GM12878 (cell line): ENCODE results near the gene ZNF512B. TPM values are rescaled to one million over a fixed set of nuclear protein-coding genes. Genes with fewer than 3 reads are reported as not detected.
A peak's percentile ranks its signal among the peaks of the same experiment; 100 is the strongest.

Experiments used
- ATAC-seq: fragments of 200-7000 bp; cut with Tn5 transposase; 3 replicates; pipeline ENCODE4 v1.9.1; 2020; ENCODE audit warnings: mild to moderate bottlenecking, moderate library complexity
- BruUV-seq: library from RNA; stranded (reverse); fragments of 400-500 nt; replicated peaks from 2 replicates; lab custom pipeline; 2021; lab: Mats Ljungman, UMichigan
- CTCF ChIA-PET: fragments of 300-600 bp; sonication (Branson Sonifier 250); formaldehyde crosslinking; extraction: SDS; loops from one replicate; lab custom pipeline; 2021; ENCODE audit warnings: inconsistent platforms; lab: Yijun Ruan, JAX
- POLR2A ChIA-PET: fragments of 350-600 bp; formaldehyde crosslinking; extraction: SDS; loops from one replicate; lab custom pipeline; 2021; ENCODE audit warnings: inconsistent platforms; lab: Charles Lee
- RAD21 ChIA-PET: fragments of 300-600 bp; sonication (Branson Sonifier 250); formaldehyde crosslinking; loops from one replicate; lab custom pipeline; 2023; ENCODE audit warnings: antibody characterized with exemption; ENCODE audit not compliant: unreplicated experiment; lab: Charles Lee
- SMC1A ChIA-PET: fragments of 300-600 bp; sonication (Branson Sonifier 250); formaldehyde crosslinking; loops from one replicate; lab custom pipeline; 2023; ENCODE audit not compliant: unreplicated experiment, uncharacterized antibody; lab: Charles Lee
- DNase-seq: peaks from one replicate; pipeline ENCODE4 v3.0.0-alpha.2; 2011; ENCODE audit warnings: low read depth, low spot score
- FAIRE-seq: peaks from 3 replicates; lab custom pipeline; 2011; peaks lifted over from hg19 to GRCh38; lab: Jason Lieb, UNC
- H2AFZ ChIP-seq: 2 replicates; pipeline ENCODE4 v1.6.0; 2011; ENCODE audit warnings: low read depth, low read length, control low read depth; ENCODE audit not compliant: control insufficient read depth
- H3K27ac ChIP-seq: 2 replicates; pipeline ENCODE4 v1.5.1; 2011; ENCODE audit warnings: control low read depth; ENCODE audit not compliant: control insufficient read depth, insufficient read depth
- H3K27me3 ChIP-seq, 2 experiments: replicated peaks in 1 of 2; 2 replicates each; pipeline versions ENCODE4 v1.6.0 to v1.6.1; 2011; ENCODE audit warnings: low read length in 1 of 2; ENCODE audit not compliant: control insufficient read depth in 2 of 2, insufficient read depth in 2 of 2
- H3K36me3 ChIP-seq, 2 experiments: 2 replicates each; pipeline ENCODE4 v1.5.1; 2011; ENCODE audit warnings: low read length in 1 of 2; ENCODE audit not compliant: control insufficient read depth in 2 of 2, insufficient read depth in 2 of 2
- H3K4me1 ChIP-seq: 2 replicates; pipeline ENCODE4 v1.6.1; 2011; ENCODE audit warnings: mild to moderate bottlenecking, low read length, moderate library complexity, mixed read lengths; ENCODE audit not compliant: control insufficient read depth, insufficient read depth
- H3K4me2 ChIP-seq: 2 replicates; pipeline ENCODE4 v1.6.0; 2011; ENCODE audit warnings: control low read depth; ENCODE audit not compliant: control insufficient read depth, insufficient read depth
- H3K4me3 ChIP-seq: fragments of 200-600 bp; sonication (generic); 2 replicates; pipeline ENCODE4 v1.5.1; 2016
- H3K79me2 ChIP-seq: 2 replicates; pipeline ENCODE4 v1.6.0; 2011; ENCODE audit warnings: low read length; ENCODE audit not compliant: control insufficient read depth, insufficient read depth
- H3K9ac ChIP-seq: 2 replicates; pipeline ENCODE4 v1.8.0; 2011; ENCODE audit warnings: low read length, control low read depth, mixed read lengths; ENCODE audit not compliant: control insufficient read depth, insufficient read depth
- H3K9me3 ChIP-seq: replicated peaks from 3 replicates; pipeline ENCODE4 v1.5.1; 2011; ENCODE audit warnings: mild to moderate bottlenecking, low read length; ENCODE audit not compliant: control insufficient read depth, insufficient read depth
- H4K20me1 ChIP-seq: 2 replicates; pipeline ENCODE4 v1.6.0; 2011; ENCODE audit not compliant: control insufficient read depth, insufficient read depth
- BHLHE40 ChIP-seq, 2 experiments: fragments of 450-650 bp in 1 of 2; IDR thresholded peaks; 2 replicates each; pipeline ENCODE4 v1.6.1; 2011 to 2017; ENCODE audit warnings: low read depth in 2 of 2, borderline replicate concordance in 1 of 2, improper control_type of control experiment in 1 of 2, low read length in 1 of 2, mild to moderate bottlenecking in 1 of 2
- CBFB ChIP-seq: IDR thresholded peaks from 2 replicates; pipeline ENCODE4 v1.6.1; 2016; ENCODE audit warnings: antibody characterized with exemption, low read depth
- DPF2 ChIP-seq: fragments of 450-650 bp; IDR thresholded peaks from 2 replicates; pipeline ENCODE4 v1.6.1; 2017; ENCODE audit warnings: mild to moderate bottlenecking
- ETV6 ChIP-seq, 2 experiments: fragments of 450-650 bp in 1 of 2; IDR thresholded peaks in 1 of 2; conservative IDR thresholded peaks in 1 of 2; 2 replicates each; pipeline ENCODE4 v1.6.1; 2014; ENCODE audit warnings: antibody characterized with exemption in 1 of 2, borderline replicate concordance in 1 of 2, low read depth in 1 of 2, mild to moderate bottlenecking in 1 of 2, moderate library complexity in 1 of 2
- GABPA ChIP-seq: IDR thresholded peaks from 2 replicates; pipeline ENCODE4 v1.6.1; 2014; ENCODE audit warnings: antibody characterized with exemption, low read depth, mild to moderate bottlenecking, inconsistent platforms
- IKZF2 ChIP-seq, 2 experiments: fragments of 450-650 bp; IDR thresholded peaks; 2 replicates each; pipeline ENCODE4 v1.6.1; 2017; ENCODE audit warnings: mild to moderate bottlenecking in 2 of 2, moderate library complexity in 2 of 2
- JUND ChIP-seq: IDR thresholded peaks from 2 replicates; pipeline ENCODE4 v1.6.1; 2012; ENCODE audit warnings: low read depth, mild to moderate bottlenecking, low read length, improper control_type of control experiment, moderate library complexity
- KLF5 ChIP-seq: fragments of 450-650 bp; IDR thresholded peaks from 2 replicates; pipeline ENCODE4 v1.6.1; 2014; ENCODE audit warnings: mild to moderate bottlenecking; ENCODE audit not compliant: partially characterized antibody
- NR2F1 ChIP-seq: fragments of 450-650 bp; conservative IDR thresholded peaks from 2 replicates; pipeline ENCODE4 v1.6.1; 2017; ENCODE audit warnings: mild to moderate bottlenecking
- POU2F2 ChIP-seq: IDR thresholded peaks from 3 replicates; pipeline ENCODE4 v1.6.1; 2011; ENCODE audit warnings: low read depth, mild to moderate bottlenecking, low read length, borderline replicate concordance
- RELA ChIP-seq: fragments of 450-650 bp; IDR thresholded peaks from 2 replicates; pipeline ENCODE4 v1.8.0; 2014; ENCODE audit warnings: borderline replicate concordance; ENCODE audit not compliant: partially characterized antibody
- SIN3A ChIP-seq: IDR thresholded peaks from 2 replicates; pipeline ENCODE4 v1.6.1; 2012; ENCODE audit warnings: low read depth, low read length, improper control_type of control experiment
- SMAD5 ChIP-seq: IDR thresholded peaks from 2 replicates; pipeline ENCODE4 v1.6.1; 2016; ENCODE audit warnings: antibody characterized with exemption, low read depth
- SP1 ChIP-seq: IDR thresholded peaks from one replicate; pipeline ENCODE4 v1.6.1; 2011; ENCODE audit warnings: low read depth, low read length
- SPI1 ChIP-seq: IDR thresholded peaks from 2 replicates; pipeline ENCODE4 v1.6.1; 2011; ENCODE audit warnings: low read depth, mild to moderate bottlenecking, low read length, moderate library complexity, borderline replicate concordance; ENCODE audit not compliant: insufficient read depth
- ZBED1 ChIP-seq: IDR thresholded peaks from 2 replicates; pipeline ENCODE4 v1.6.1; 2016; ENCODE audit warnings: borderline replicate concordance
- WGBS: methylation state at CpG from one replicate; pipeline ENCODE4 v1.1.6; 2016; ENCODE audit warnings: low lambda C conversion rate; ENCODE audit not compliant: insufficient replicate concordance, insufficient coverage; ENCODE audit errors: missing lambda C conversion rate; 5-methylcytosine and 5-hydroxymethylcytosine counted together
- in situ Hi-C: fragments of 300-500 bp; cut with MboI; formaldehyde crosslinking; loops from 9 replicates; pipeline ENCODE4 v1.14.3; 2018; ENCODE audit warnings: mixed read lengths
- intact Hi-C: fragments of 100-400 bp; cut with micrococcal nuclease; formaldehyde crosslinking; loops from one replicate; pipeline ENCODE4 v1.14.2; 2022; ENCODE audit not compliant: unreplicated experiment
- polyA plus RNA-seq, 11 experiments: library from polyadenylated mRNA; depleted of rRNA in 4 of 11; unstranded in 6 of 11; stranded (reverse) in 5 of 11; fragments of >200 nt; fragmentation: Nextera tagmentation in 4 of 11; fragmentation: Illumina TruSeq in 1 of 11; extraction: Ambion mirVana in 4 of 11; extraction: Trizol in 1 of 11; gene quantifications; 1 replicate in 1 of 11; 2 replicates in 10 of 11; pipeline versions ENCODE4 v1.2.1 to v1.2.3, GENCODE V29; 2011 to 2016; ENCODE audit warnings: inconsistent platforms in 2 of 11, missing spikeins in 2 of 11, low read depth in 1 of 11
- total RNA-seq, 4 experiments: library from RNA; depleted of rRNA in 3 of 4; stranded (reverse); fragments of >200 nt in 3 of 4; fragmentation: Illumina TruSeq in 1 of 4; extraction: Trizol in 1 of 4; gene quantifications; 2 replicates each; pipeline versions ENCODE4 v1.2.1 to v1.2.3, GENCODE V29; 2013 to 2021
- TF ChIP-seq, protein P1 (sequence below): fragments of 450-650 bp; IDR thresholded peaks from 2 replicates; pipeline ENCODE4 v1.6.1; 2017; ENCODE audit warnings: mild to moderate bottlenecking, low read depth, inconsistent platforms; ENCODE audit not compliant: poor library complexity, severe bottlenecking
- TF ChIP-seq, protein P2 (sequence below): IDR thresholded peaks from 2 replicates; pipeline ENCODE4 v1.6.1; 2012; ENCODE audit warnings: low read depth, low read length, improper control_type of control experiment

The ZNF512B gene
- total and polyA plus RNA-seq, 10 of the 15 experiments (the other 5 are each of a cell fraction or from before 2014, with no cell fraction given): 0.06 to 23.9 (median 4.0) TPM

DNA sequence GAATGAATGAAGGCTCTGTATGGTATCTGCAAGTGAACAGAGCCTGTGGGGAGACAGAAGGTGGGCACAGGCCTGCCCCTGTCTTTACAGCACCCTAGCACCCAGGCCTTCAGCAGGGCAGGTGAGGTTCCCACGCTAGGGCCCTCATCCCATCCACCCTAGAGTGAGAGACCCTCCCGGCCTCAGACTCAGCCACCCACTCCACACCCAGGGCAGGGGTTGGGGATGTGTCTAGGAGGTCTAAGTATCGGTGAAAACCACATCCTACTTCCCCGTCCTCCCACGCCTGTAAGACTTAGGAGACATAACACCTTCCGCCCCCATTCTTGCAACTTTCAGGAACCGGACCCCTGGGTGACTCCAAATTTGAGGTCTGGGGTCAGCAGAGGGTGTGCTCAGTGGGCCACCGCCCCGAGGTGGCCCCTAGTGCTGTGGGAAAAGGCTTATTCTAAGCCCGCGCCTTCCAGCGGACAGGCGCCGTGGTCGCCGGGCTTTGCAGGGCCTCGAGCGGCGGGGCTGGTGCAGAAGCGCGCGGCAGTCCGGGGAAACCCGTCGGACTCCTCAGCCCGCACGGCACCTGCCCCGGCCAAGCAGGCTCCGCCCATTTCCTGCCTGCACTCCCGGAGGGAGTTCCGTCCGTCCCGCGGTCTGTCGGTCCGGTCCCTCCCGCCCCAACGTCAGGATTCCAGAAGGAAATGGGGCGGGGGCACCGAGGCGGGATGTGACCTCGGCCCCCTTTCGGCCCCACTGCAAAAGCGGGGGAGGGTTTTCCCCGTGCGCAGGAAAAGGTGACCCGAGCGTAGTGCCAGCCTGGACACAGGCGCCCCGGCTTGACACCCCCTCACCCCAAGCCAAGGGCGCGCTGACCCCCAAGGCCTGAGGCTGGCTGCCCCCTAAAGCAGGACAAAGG is 8.8 kb upstream of the ZNF512B start:
- no peak for FAIRE-seq
- Histone ChIP-seq H4K20me1 (no peaks in the 10 kb centered on the region), H3K9me3 (no peaks in the 10 kb centered on the region), H3K27ac (peak overlapping the region; percentile 92), H3K4me2 (peak overlapping the region; percentile 93), H3K36me3 (peaks cover 8 to 15% of the 10 kb centered on the region in 2 experiments; a peak in 3 of 4 replicates), H2AFZ (peak overlapping the region; percentile 24; the same call in 1 of the 2 replicates), H3K4me3 (peak overlapping the region; percentile 96), H3K79me2 (peaks cover 55% of the 10 kb centered on the region), H3K4me1 (peaks cover 23% of the 10 kb centered on the region), H3K9ac (peak overlapping the region; percentile 68), H3K27me3 (no peaks in the 10 kb centered on the region)
- ChIA-PET RAD21 (interaction anchor here (2.1 to 4.4 kb wide), 4 partner anchors 24 to 337 kb away, joined by 6 to 92 read pairs (median 7); partner anchors contain the start of gene C20orf204), POLR2A (interaction anchor here (0.7 to 4.1 kb wide), 5 partner anchors 35 to 927 kb away, joined by 3 to 63 read pairs (median 8); partner anchors contain the start of gene C20orf204), CTCF (interaction anchor here (1.3 to 2.5 kb wide), 6 partner anchors 24 to 142 kb away, joined by 4 to 67 read pairs (median 10); partner anchors contain the start of gene C20orf204), SMC1A (interaction anchor here (1.9 to 4.1 kb wide), 3 partner anchors 29 to 60 kb away, joined by 9 to 52 read pairs (median 15); partner anchors contain the start of gene C20orf204)
- 1% methylated on average over 52 of the region's 52 CpGs for WGBS
- ATAC-seq: peak; percentile 52
- BruUV-seq: no TSS peak
- intact Hi-C loops: no loop called here
- in situ Hi-C loops: no loop called here
- DNase-seq: no peak
- TF ChIP-seq JUND (no peak), GABPA (no peak), SP1 (peak; percentile 33), DPF2 (peak; percentile 95), IKZF2 (IDR thresholded peaks at IDR 0.05) (peak; percentile 89 to 92), SPI1 (peak; percentile 2; the same call in 1 of the 2 replicates), BHLHE40 (IDR thresholded peaks at IDR 0.05; ENCODE audit: borderline replicate concordance in 1 of 2, low read depth in 2 of 2, low read length in 1 of 2) (peak; percentile 77 to 96), NR2F1 (peak; percentile 88), SIN3A (peak; percentile 47; the same call in 1 of the 2 replicates), ETV6 (conservative IDR thresholded peaks at IDR 0.05 in 1 of 2, IDR thresholded peaks at IDR 0.05 in 1 of 2; ENCODE audit: borderline replicate concordance in 1 of 2, low read depth in 1 of 2) (peak in 1 of 2 experiments; percentile 82; a peak in 2 of 4 replicates), RELA (peak; percentile 56), SMAD5 (0 out of 2 replicates have a peak, but pooled peaks have one; percentile 26), POU2F2 (peak; percentile 11; the same call in 1 of the 3 replicates), CBFB (peak; percentile 71; the same call in 1 of the 2 replicates), KLF5 (peak; percentile 13), ZBED1 (0 out of 2 replicates have a peak, but pooled peaks have one; percentile 68)
- TF ChIP-seq, protein P1, sequence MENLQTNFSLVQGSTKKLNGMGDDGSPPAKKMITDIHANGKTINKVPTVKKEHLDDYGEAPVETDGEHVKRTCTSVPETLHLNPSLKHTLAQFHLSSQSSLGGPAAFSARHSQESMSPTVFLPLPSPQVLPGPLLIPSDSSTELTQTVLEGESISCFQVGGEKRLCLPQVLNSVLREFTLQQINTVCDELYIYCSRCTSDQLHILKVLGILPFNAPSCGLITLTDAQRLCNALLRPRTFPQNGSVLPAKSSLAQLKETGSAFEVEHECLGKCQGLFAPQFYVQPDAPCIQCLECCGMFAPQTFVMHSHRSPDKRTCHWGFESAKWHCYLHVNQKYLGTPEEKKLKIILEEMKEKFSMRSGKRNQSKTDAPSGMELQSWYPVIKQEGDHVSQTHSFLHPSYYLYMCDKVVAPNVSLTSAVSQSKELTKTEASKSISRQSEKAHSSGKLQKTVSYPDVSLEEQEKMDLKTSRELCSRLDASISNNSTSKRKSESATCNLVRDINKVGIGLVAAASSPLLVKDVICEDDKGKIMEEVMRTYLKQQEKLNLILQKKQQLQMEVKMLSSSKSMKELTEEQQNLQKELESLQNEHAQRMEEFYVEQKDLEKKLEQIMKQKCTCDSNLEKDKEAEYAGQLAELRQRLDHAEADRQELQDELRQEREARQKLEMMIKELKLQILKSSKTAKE: peak; percentile 65
- TF ChIP-seq, protein P2, sequence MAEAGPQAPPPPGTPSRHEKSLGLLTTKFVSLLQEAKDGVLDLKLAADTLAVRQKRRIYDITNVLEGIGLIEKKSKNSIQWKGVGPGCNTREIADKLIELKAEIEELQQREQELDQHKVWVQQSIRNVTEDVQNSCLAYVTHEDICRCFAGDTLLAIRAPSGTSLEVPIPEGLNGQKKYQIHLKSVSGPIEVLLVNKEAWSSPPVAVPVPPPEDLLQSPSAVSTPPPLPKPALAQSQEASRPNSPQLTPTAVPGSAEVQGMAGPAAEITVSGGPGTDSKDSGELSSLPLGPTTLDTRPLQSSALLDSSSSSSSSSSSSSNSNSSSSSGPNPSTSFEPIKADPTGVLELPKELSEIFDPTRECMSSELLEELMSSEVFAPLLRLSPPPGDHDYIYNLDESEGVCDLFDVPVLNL: 0 out of 2 replicates have a peak, but pooled peaks have one; percentile 13
